Ishikawa (cell line): ENCODE data around the gene SLC27A4.
A peak's percentile ranks its signal among the peaks of the same experiment; 100 is the strongest.

Source experiments
- CEBPB ChIP-seq: IDR thresholded peaks from 2 replicates; pipeline ENCODE4 v1.6.1; 2012
- CREB1 ChIP-seq: IDR thresholded peaks from 2 replicates; pipeline ENCODE4 v1.6.1; 2012; ENCODE audit warnings: low read depth
- EGR1 ChIP-seq: IDR thresholded peaks from 2 replicates; pipeline ENCODE4 v1.6.1; 2012
- EP300 ChIP-seq: IDR thresholded peaks from 2 replicates; pipeline ENCODE4 v1.6.1; 2012; ENCODE audit warnings: borderline replicate concordance
- FOXM1 ChIP-seq: IDR thresholded peaks from 2 replicates; pipeline ENCODE4 v1.6.1; 2012; ENCODE audit warnings: low read depth, borderline replicate concordance
- MAX ChIP-seq: IDR thresholded peaks from 2 replicates; pipeline ENCODE4 v1.6.1; 2012
- NFIC ChIP-seq: IDR thresholded peaks from 2 replicates; pipeline ENCODE4 v1.6.1; 2012
- RAD21 ChIP-seq: IDR thresholded peaks from 2 replicates; pipeline ENCODE4 v1.6.1; 2012; ENCODE audit warnings: low read depth
- REST ChIP-seq: IDR thresholded peaks from 2 replicates; pipeline ENCODE4 v1.6.1; 2012; ENCODE audit warnings: low read depth, mild to moderate bottlenecking
- TAF1 ChIP-seq: IDR thresholded peaks from 2 replicates; pipeline ENCODE4 v1.6.1; 2012; ENCODE audit warnings: low read depth, mild to moderate bottlenecking
- TCF12 ChIP-seq: IDR thresholded peaks from 2 replicates; pipeline ENCODE4 v1.6.1; 2012; ENCODE audit warnings: low read depth
- TEAD4 ChIP-seq: IDR thresholded peaks from 2 replicates; pipeline ENCODE4 v1.6.1; 2012
- USF1 ChIP-seq: IDR thresholded peaks from 2 replicates; pipeline ENCODE4 v1.6.1; 2012
- YY1 ChIP-seq: IDR thresholded peaks from 2 replicates; pipeline ENCODE4 v1.6.1; 2012; ENCODE audit warnings: low read depth
- ZBTB7A ChIP-seq: IDR thresholded peaks from 2 replicates; pipeline ENCODE4 v1.6.1; 2012; ENCODE audit warnings: low read depth

The SLC27A4 gene

GRCh38 chr9:128370752-128371629 is 30.7 kb downstream of the SLC27A4 start, which contains the start of gene URM1:
URM1 (plus strand) TSS chr9:128371374; CDS start chr9:128371381, 7 bp downstream.
- peak; percentile 98 for TF ChIP-seq YY1
- TF ChIP-seq TEAD4, result no peak
- TF ChIP-seq TAF1, result peak; percentile 81
- TF ChIP-seq CREB1, result no peak; the same call in 1 of the 2 replicates
- no peak for TF ChIP-seq FOXM1
- no peak for TF ChIP-seq ZBTB7A
- no peak for TF ChIP-seq EGR1
- TF ChIP-seq REST, result no peak
- TF ChIP-seq RAD21, result no peak; the same call in 1 of the 2 replicates
- 0 out of 2 replicates have a peak, but pooled peaks have one; percentile 4 for TF ChIP-seq NFIC
- TF ChIP-seq CEBPB, result no peak
- TF ChIP-seq EP300, result no peak
- peak; percentile 67 for TF ChIP-seq MAX
- TF ChIP-seq TCF12, result no peak
- TF ChIP-seq USF1, result no peak

GRCh38 chr9:128371630-128372117 is 31.3 kb downstream of the SLC27A4 start:
- TF ChIP-seq ZBTB7A (no peak), TCF12 (no peak), MAX (no peak; the same call in 1 of the 2 replicates), NFIC (0 out of 2 replicates have a peak, but pooled peaks have one; percentile 0), RAD21 (no peak)

- TF ChIP-seq FOXM1, result no peak
These were observed 31.9 kb downstream of the SLC27A4 start for GRCh38 chr9:128372188-128372641.

GRCh38 chr9:128372784-128373183 is 32.5 kb downstream of the SLC27A4 start:
- TF ChIP-seq EGR1, result no peak
- TF ChIP-seq REST, result no peak

- no peak for TF ChIP-seq ZBTB7A
- TF ChIP-seq REST, result no peak
- no peak for TF ChIP-seq CEBPB
- TF ChIP-seq TEAD4, result no peak
- TF ChIP-seq YY1, result no peak
These were observed 33.9 kb downstream of the SLC27A4 start for GRCh38 chr9:128374221-128374675.
